ENCODE measurements around the gene SBF2. TPM values are rescaled to one million over a fixed set of nuclear protein-coding genes. Genes with fewer than 3 reads are reported as not detected.

SBF2 gene
- total and polyA plus RNA-seq, 9 of the 15 experiments (the other 6 are each of a cell fraction or from before 2014, with no cell fraction given) = 0.80 to 9.5 (median 5.0) TPM

GRCh38 chr11:10116588-10116987 lies 177.4 kb downstream of the SBF2 start:
- H3K79me2 ChIP-seq (ENCODE audit: control insufficient read depth, insufficient read depth, low read length) = no peaks in the 10 kb centered on the region
- intact Hi-C loops (cut with micrococcal nuclease) = no loop called here
- H2AFZ ChIP-seq (ENCODE audit: low read depth, low read length) = no peak overlapping the region
- CTCF ChIA-PET (ENCODE audit: low intra/inter-chr PET ratio) = no interaction called here
- no peaks in the 10 kb centered on the region for H3K4me1 ChIP-seq (replicated peaks in 1 of 2; ENCODE audit: control insufficient read depth in 2 of 2, insufficient read depth in 2 of 2, low read length in 2 of 2)
- H3K4me3 ChIP-seq = no peak overlapping the region
- no peak overlapping the region for H3K4me2 ChIP-seq (ENCODE audit: insufficient read depth, low read length)
- ATAC-seq (no peak), DNase-seq (ENCODE audit: extremely low read depth in 1 of 4, low spot score in 3 of 4) (peak in 1 of 4 experiments; percentile 1), FAIRE-seq (no peak)
- no peaks in the 10 kb centered on the region for H3K9me3 ChIP-seq (replicated peaks; ENCODE audit: control insufficient read depth, insufficient read depth, low read depth, low read length)
- BruUV-seq (replicated peaks) = no TSS peak
- no peaks in the 10 kb centered on the region for H4K20me1 ChIP-seq (replicated peaks; ENCODE audit: control insufficient read depth, insufficient read depth, low read length)
- no peak overlapping the region for H3K27ac ChIP-seq (ENCODE audit: extremely low read depth, low read depth, low read length)
- POLR2A ChIA-PET = no interaction called here
- in situ Hi-C loops (cut with MboI) = no loop called here
- no peaks in the 10 kb centered on the region for H3K36me3 ChIP-seq (ENCODE audit: control insufficient read depth, insufficient read depth, low read length)
- H3K9me1 ChIP-seq (ENCODE audit: control insufficient read depth, insufficient read depth, low read length) = no peaks in the 10 kb centered on the region
- 0% methylated on average over 1 of the region's 1 CpG for WGBS (ENCODE audit: insufficient coverage, low coverage, missing lambda C conversion rate)
- no peaks in the 10 kb centered on the region for H3K27me3 ChIP-seq (ENCODE audit: control insufficient read depth in 2 of 2, insufficient read depth in 2 of 2, low read length in 2 of 2)
- H3K9ac ChIP-seq (ENCODE audit: insufficient read depth in 1 of 2, low read depth in 2 of 2, low read length in 2 of 2) = no peak overlapping the region
- TF ChIP-seq E2F4 (CRISPR knock-in tag; IDR thresholded peaks at IDR 0.05; ENCODE audit: low read depth) = no peak
- no peak for TF ChIP-seq MEF2A (IDR thresholded peaks at IDR 0.05; ENCODE audit: control insufficient read depth, low read depth, low read length)
- TF ChIP-seq ZNF134 (CRISPR knock-in tag; conservative IDR thresholded peaks at IDR 0.05) = no peak
- TF ChIP-seq ESRRB (CRISPR knock-in tag; IDR thresholded peaks at IDR 0.05; ENCODE audit: borderline replicate concordance) = no peak
- TF ChIP-seq ETV5 (CRISPR knock-in tag; IDR thresholded peaks at IDR 0.05; ENCODE audit: low read depth) = no peak
- no peak for TF ChIP-seq ZNF609 (CRISPR knock-in tag; IDR thresholded peaks at IDR 0.05; ENCODE audit: borderline replicate concordance)
- no peak for TF ChIP-seq ZNF551 (CRISPR knock-in tag; IDR thresholded peaks at IDR 0.05)
- TF ChIP-seq FOS (IDR thresholded peaks at IDR 0.05; ENCODE audit: extremely low read depth, insufficient read length) = no peak
- no peak for TF ChIP-seq RFX5 (IDR thresholded peaks at IDR 0.05; ENCODE audit: low read depth, low read length)
- no peak for TF ChIP-seq MITF (IDR thresholded peaks at IDR 0.05)
- no peak for TF ChIP-seq TRIM28 (IDR thresholded peaks at IDR 0.05)
- no peak for TF ChIP-seq IRF1 (CRISPR knock-in tag; IDR thresholded peaks at IDR 0.05; ENCODE audit: borderline replicate concordance)
- TF ChIP-seq TCF3 (CRISPR knock-in tag; IDR thresholded peaks at IDR 0.05) = no peak
- TF ChIP-seq CGGBP1 (CRISPR knock-in tag; IDR thresholded peaks at IDR 0.05) = no peak
- no peak for TF ChIP-seq BACH1 (tag; IDR thresholded peaks at IDR 0.05)
- no peak for TF ChIP-seq ARID2 (IDR thresholded peaks at IDR 0.05)
